Effector CD8-positive, alpha-beta T cell (primary cell): ENCODE data around the gene RAB29.

Source experiments
- DNase-seq: peaks from one replicate; lab custom pipeline; 2025; lab: John Stamatoyannopoulos, UW

The RAB29 gene

GRCh38 chr1:205763980-205764379 lies 11.3 kb downstream of the RAB29 start:
- DNase-seq: no peak

- DNase-seq: no peak
These were observed 14.7 kb downstream of the RAB29 start for GRCh38 chr1:205760606-205761005.

GRCh38 chr1:205756552-205756951 lies 18.7 kb downstream of the RAB29 start:
- no peak for DNase-seq

GRCh38 chr1:205754857-205755256 lies 20.4 kb downstream of the RAB29 start:
- DNase-seq: no peak

GRCh38 chr1:205751036-205751651 lies 24.1 kb downstream of the RAB29 start:
- no peak for DNase-seq

- DNase-seq: peak; percentile 96
These were observed 24.9 kb downstream of the RAB29 start, which contains the start of gene NUCKS1 for GRCh38 chr1:205750138-205751035. NUCKS1 (minus strand) TSS chr1:205750182; CDS start chr1:205749973, 209 bp downstream.

- peak; percentile 93 for DNase-seq
These were observed 25.8 kb downstream of the RAB29 start for GRCh38 chr1:205749234-205750137.

GRCh38 chr1:205748403-205749233 lies 26.7 kb downstream of the RAB29 start:
- no peak for DNase-seq

- no peak for DNase-seq
These were observed 28.4 kb downstream of the RAB29 start for GRCh38 chr1:205746757-205747412.

GRCh38 chr1:205744403-205744802 lies 30.9 kb downstream of the RAB29 start:
- no peak for DNase-seq

GRCh38 chr1:205743977-205744376 lies 31.3 kb downstream of the RAB29 start:
- no peak for DNase-seq

GRCh38 chr1:205741681-205742080 lies 33.6 kb downstream of the RAB29 start:
- no peak for DNase-seq

GRCh38 chr1:205739348-205740160 lies 35.7 kb downstream of the RAB29 start:
- no peak for DNase-seq

GRCh38 chr1:205735218-205735617 lies 40.1 kb downstream of the RAB29 start:
- no peak for DNase-seq

GRCh38 chr1:205733438-205734175 lies 41.7 kb downstream of the RAB29 start:
- DNase-seq: no peak

GRCh38 chr1:205729945-205730610 lies 45.2 kb downstream of the RAB29 start:
- no peak for DNase-seq

- DNase-seq: no peak
These were observed 48.6 kb downstream of the RAB29 start for GRCh38 chr1:205726619-205727125.

GRCh38 chr1:205725514-205725913 lies 49.8 kb downstream of the RAB29 start:
- DNase-seq: no peak
